ENCODE measurements around the gene DHX36. TPM values are rescaled to one million over a fixed set of nuclear protein-coding genes. Genes with fewer than 3 reads are reported as not detected.

The DHX36 gene
- total and polyA plus RNA-seq, 10 of the 15 experiments (the other 5 are each of a cell fraction or from before 2014, with no cell fraction given) = 16.2 to 70.5 (median 41.6) TPM

DNA sequence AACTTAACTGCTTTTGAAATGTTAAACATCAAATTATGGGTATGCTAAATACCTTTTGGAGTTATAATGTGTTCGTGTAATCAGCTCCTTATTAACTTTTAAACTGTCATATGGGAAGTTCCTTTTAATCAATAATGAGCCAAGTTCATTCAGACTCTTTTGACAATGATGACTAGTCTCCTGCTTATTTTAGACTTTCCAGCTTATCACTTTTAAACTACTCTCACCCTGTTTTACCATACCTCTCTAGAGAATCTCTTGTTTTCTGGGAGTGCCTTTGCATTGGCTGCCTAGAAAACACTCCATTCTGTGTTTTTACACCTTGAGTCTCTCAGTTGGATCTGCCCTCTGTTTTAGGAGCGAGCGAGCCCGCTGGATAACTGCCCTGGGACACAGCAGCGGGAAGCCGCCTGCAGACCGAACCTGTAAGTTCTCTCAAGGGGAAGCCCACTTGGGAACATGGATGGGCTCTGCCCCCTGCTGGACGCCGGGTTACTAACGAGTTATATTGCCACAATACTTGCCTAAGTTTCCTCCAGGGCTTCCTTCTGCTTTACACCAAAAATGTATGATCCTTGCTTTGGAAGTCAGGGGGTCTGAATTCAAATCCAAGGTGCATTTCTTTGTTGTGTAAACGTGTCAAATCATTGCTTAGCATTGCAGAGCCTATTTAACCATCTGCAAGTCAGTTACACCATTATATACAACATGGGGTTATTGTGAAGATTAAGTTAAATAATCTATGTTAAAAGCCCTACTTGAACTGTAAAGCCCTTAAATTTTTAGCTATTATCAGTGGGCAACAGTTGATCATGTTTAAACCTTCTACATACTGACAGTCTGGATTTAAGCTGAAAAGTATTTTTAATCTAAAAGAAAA, 71.3 kb downstream of the DHX36 start:
- in situ Hi-C loops (cut with MboI) (loop anchor here (10.0 kb wide), 1 partner anchor 208 kb away; no protein-coding TSS in a partner anchor), intact Hi-C loops (cut with micrococcal nuclease; ENCODE audit: unreplicated experiment) (loop anchor here (1.0 to 2.0 kb wide), 2 partner anchors 158 to 212 kb away; no protein-coding TSS in a partner anchor)
- Histone ChIP-seq H3K4me3 (no peak overlapping the region), H3K4me1 (ENCODE audit: control insufficient read depth, insufficient read depth, low read length) (no peaks in the 10 kb centered on the region), H3K9me3 (replicated peaks; ENCODE audit: control insufficient read depth, insufficient read depth, low read length) (no peaks in the 10 kb centered on the region), H3K79me2 (ENCODE audit: control insufficient read depth, insufficient read depth, low read length) (no peaks in the 10 kb centered on the region), H3K27ac (ENCODE audit: control insufficient read depth, insufficient read depth) (no peak overlapping the region), H3K36me3 (ENCODE audit: control insufficient read depth in 2 of 2, insufficient read depth in 2 of 2, low read length in 1 of 2) (peaks cover 0 to 4% of the 10 kb centered on the region in 2 experiments; a peak in 1 of 4 replicates), H3K27me3 (replicated peaks in 1 of 2; ENCODE audit: control insufficient read depth in 2 of 2, insufficient read depth in 2 of 2, low read length in 1 of 2) (no peaks in the 10 kb centered on the region), H3K4me2 (ENCODE audit: control insufficient read depth, insufficient read depth) (no peak overlapping the region), H3K9ac (ENCODE audit: control insufficient read depth, insufficient read depth, low read length) (no peak overlapping the region), H2AFZ (ENCODE audit: control insufficient read depth, low read depth, low read length) (peak overlapping the region; percentile 24), H4K20me1 (ENCODE audit: control insufficient read depth, insufficient read depth) (no peaks in the 10 kb centered on the region)
- no TSS peak for BruUV-seq (replicated peaks)
- FAIRE-seq = peak; percentile 89
- peak; percentile 99 for ATAC-seq
- peak; percentile 5 for DNase-seq (ENCODE audit: low read depth, low spot score)
- WGBS (ENCODE audit: insufficient coverage, insufficient replicate concordance, low lambda C conversion rate, missing lambda C conversion rate) = 6% methylated on average over 11 of the region's 11 CpGs
- ChIA-PET RAD21 (ENCODE audit: unreplicated experiment) (interaction anchor here (0.9 to 1.1 kb wide), 3 partner anchors 22 to 44 kb away, joined by 3 to 4 read pairs (median 4); no protein-coding TSS in a partner anchor), POLR2A (no interaction called here), CTCF (interaction anchor here (0.5 to 3.0 kb wide), 38 partner anchors 8 to 1227 kb away, joined by 3 to 16 read pairs (median 4); no protein-coding TSS in a partner anchor), SMC1A (ENCODE audit: uncharacterized antibody, unreplicated experiment) (interaction anchor here (0.6 to 1.5 kb wide), 6 partner anchors 9 to 389 kb away, joined by 3 to 5 read pairs (median 4); no protein-coding TSS in a partner anchor)
- TF ChIP-seq SUPT20H (IDR thresholded peaks at IDR 0.05; ENCODE audit: borderline replicate concordance, control insufficient read depth, low read depth, low read length) (no peak), ZNF24 (IDR thresholded peaks at IDR 0.05) (no peak), CEBPB (IDR thresholded peaks at IDR 0.05; ENCODE audit: borderline replicate concordance in 1 of 2, low read depth in 2 of 2, low read length in 2 of 2) (no peak), BCL11A (IDR thresholded peaks at IDR 0.05; ENCODE audit: low read depth, low read length) (no peak), POLR2AphosphoS2 (IDR thresholded peaks at IDR 0.05; ENCODE audit: low read depth, low read length) (no peak), RAD21 (IDR thresholded peaks at IDR 0.05; ENCODE audit: insufficient read depth, low read depth, low read length) (peak; percentile 78), CHD1 (IDR thresholded peaks at IDR 0.05; ENCODE audit: low read depth, low read length) (no peak), ETV6 (conservative IDR thresholded peaks at IDR 0.05 in 1 of 2, IDR thresholded peaks at IDR 0.05 in 1 of 2; ENCODE audit: borderline replicate concordance in 1 of 2, low read depth in 1 of 2) (no peak), ZZZ3 (IDR thresholded peaks at IDR 0.05; ENCODE audit: control insufficient read depth, insufficient read length, low read depth) (no peak), SIX5 (IDR thresholded peaks at IDR 0.05; ENCODE audit: low read depth, low read length, severe bottlenecking) (no peak), ZNF217 (IDR thresholded peaks at IDR 0.05) (no peak), LARP7 (IDR thresholded peaks at IDR 0.05) (peak; percentile 27; the same call in 1 of the 2 replicates), PAX8 (IDR thresholded peaks at IDR 0.05) (no peak), POLR2AphosphoS5 (IDR thresholded peaks at IDR 0.05; ENCODE audit: low read length) (no peak), MEF2B (IDR thresholded peaks at IDR 0.05; ENCODE audit: partially characterized antibody, poor library complexity, severe bottlenecking) (no peak), CTCF (IDR thresholded peaks at IDR 0.05 in 2 of 3, conservative IDR thresholded peaks at IDR 0.05 in 1 of 3; ENCODE audit: control insufficient read depth in 2 of 3, extremely low read depth in 1 of 3, insufficient read depth in 1 of 3, low read depth in 3 of 3, low read length in 3 of 3) (peak; percentile 81 to 86 (median 84)), CREM (IDR thresholded peaks at IDR 0.05; ENCODE audit: low read depth) (no peak), NFIC (IDR thresholded peaks at IDR 0.05; ENCODE audit: low read depth, low read length) (no peak)
- TF ChIP-seq, protein P1, sequence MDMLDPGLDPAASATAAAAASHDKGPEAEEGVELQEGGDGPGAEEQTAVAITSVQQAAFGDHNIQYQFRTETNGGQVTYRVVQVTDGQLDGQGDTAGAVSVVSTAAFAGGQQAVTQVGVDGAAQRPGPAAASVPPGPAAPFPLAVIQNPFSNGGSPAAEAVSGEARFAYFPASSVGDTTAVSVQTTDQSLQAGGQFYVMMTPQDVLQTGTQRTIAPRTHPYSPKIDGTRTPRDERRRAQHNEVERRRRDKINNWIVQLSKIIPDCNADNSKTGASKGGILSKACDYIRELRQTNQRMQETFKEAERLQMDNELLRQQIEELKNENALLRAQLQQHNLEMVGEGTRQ (IDR thresholded peaks at IDR 0.05; ENCODE audit: borderline replicate concordance, low read depth, low read length) = no peak
